Endothelial cell of umbilical vein (primary cell): Measurements from ENCODE around the gene ENTPD1.

Experiments used
- EZH2 ChIP-seq: IDR thresholded peaks from 2 replicates; pipeline ENCODE4 v1.6.1; 2012; ENCODE audit warnings: borderline replicate concordance, low read depth, mild to moderate bottlenecking, moderate library complexity, low read length, inconsistent platforms; ENCODE audit not compliant: severe bottlenecking
- MYC ChIP-seq: IDR thresholded peaks from one replicate; pipeline ENCODE4 v1.6.1; 2011; ENCODE audit warnings: mild to moderate bottlenecking, low read depth, low read length
- TF ChIP-seq, protein P1 (sequence below), 2 donors: IDR thresholded peaks; 1 replicate in 1 of 2; 2 replicates in 1 of 2; pipeline ENCODE4 v1.5.1; 2011; ENCODE audit warnings: low read length in 2 of 2, mild to moderate bottlenecking in 2 of 2, moderate library complexity in 2 of 2, control low read depth in 1 of 2, inconsistent platforms in 1 of 2, low read depth in 1 of 2; ENCODE audit not compliant: insufficient read depth in 1 of 2; ENCODE audit errors: extremely low read depth in 1 of 2

DNA sequence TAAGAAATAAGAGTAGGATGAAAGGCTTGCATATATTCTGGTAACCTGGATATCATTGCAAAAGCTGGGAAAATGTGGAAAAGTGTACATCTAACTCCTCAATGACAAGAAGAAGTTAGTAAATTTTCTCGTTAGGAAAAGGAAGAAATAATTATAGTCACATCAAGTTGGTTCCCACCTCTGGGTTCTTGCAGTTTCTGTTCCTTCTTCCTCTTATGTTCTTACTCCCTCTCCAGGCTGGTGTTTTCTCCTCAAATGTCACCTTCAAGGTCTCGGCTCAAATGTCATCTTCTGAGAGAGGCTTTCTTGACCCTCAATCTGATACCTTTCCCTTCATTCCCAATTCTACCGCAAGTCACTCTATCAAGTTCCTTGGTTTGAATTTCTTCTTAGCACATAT, 64.4 kb downstream of the ENTPD1 start:
- TF ChIP-seq, protein P1, sequence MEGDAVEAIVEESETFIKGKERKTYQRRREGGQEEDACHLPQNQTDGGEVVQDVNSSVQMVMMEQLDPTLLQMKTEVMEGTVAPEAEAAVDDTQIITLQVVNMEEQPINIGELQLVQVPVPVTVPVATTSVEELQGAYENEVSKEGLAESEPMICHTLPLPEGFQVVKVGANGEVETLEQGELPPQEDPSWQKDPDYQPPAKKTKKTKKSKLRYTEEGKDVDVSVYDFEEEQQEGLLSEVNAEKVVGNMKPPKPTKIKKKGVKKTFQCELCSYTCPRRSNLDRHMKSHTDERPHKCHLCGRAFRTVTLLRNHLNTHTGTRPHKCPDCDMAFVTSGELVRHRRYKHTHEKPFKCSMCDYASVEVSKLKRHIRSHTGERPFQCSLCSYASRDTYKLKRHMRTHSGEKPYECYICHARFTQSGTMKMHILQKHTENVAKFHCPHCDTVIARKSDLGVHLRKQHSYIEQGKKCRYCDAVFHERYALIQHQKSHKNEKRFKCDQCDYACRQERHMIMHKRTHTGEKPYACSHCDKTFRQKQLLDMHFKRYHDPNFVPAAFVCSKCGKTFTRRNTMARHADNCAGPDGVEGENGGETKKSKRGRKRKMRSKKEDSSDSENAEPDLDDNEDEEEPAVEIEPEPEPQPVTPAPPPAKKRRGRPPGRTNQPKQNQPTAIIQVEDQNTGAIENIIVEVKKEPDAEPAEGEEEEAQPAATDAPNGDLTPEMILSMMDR (IDR thresholded peaks at IDR 0.05; ENCODE audit: extremely low read depth in 1 of 2, insufficient read depth in 1 of 2, low read depth in 1 of 2, low read length in 2 of 2) = no peak
- TF ChIP-seq MYC (no peak), EZH2 (no peak)
